GM19372 (cell line): ENCODE measurements around the gene E2F4.
A peak's percentile ranks its signal among the peaks of the same experiment; 100 is the strongest.

Experiments
- ATAC-seq: cut with Tn5 transposase; IDR thresholded peaks from one replicate; pipeline ENCODE4 v1.9.1; 2021; ENCODE audit warnings: mild to moderate bottlenecking, low read depth, moderate library complexity; ENCODE audit not compliant: unreplicated experiment

E2F4 gene

GRCh38 chr16:67173808-67174705 is 17.9 kb upstream of the E2F4 start:
- peak; percentile 38 for ATAC-seq

GRCh38 chr16:67174706-67175231 is 17.2 kb upstream of the E2F4 start:
- no peak for ATAC-seq

- no peak for ATAC-seq
These were observed 15.3 kb upstream of the E2F4 start for GRCh38 chr16:67176662-67177061.

GRCh38 chr16:67177743-67178699 is 13.9 kb upstream of the E2F4 start:
- ATAC-seq, result no peak

- ATAC-seq, result no peak
These were observed 12.4 kb upstream of the E2F4 start for GRCh38 chr16:67179421-67180080.

GRCh38 chr16:67180166-67180565 is 11.8 kb upstream of the E2F4 start:
- ATAC-seq, result no peak

- no peak for ATAC-seq
These were observed 10.6 kb upstream of the E2F4 start for GRCh38 chr16:67181346-67181745.

GRCh38 chr16:67182288-67182687 is 9.7 kb upstream of the E2F4 start:
- ATAC-seq, result no peak

- ATAC-seq, result no peak
These were observed 8.7 kb upstream of the E2F4 start for GRCh38 chr16:67183284-67183626.

- ATAC-seq, result peak; percentile 93
These were observed 8.1 kb upstream of the E2F4 start, which contains the start of gene MATCAP1 for GRCh38 chr16:67183627-67184452. Gene MATCAP1, minus strand, starts transcription at chr16:67183963. Its CDS starts 3,353 bp downstream, at chr16:67180610.

GRCh38 chr16:67184453-67184994 is 7.4 kb upstream of the E2F4 start:
- no peak for ATAC-seq

- ATAC-seq, result no peak
These were observed 6.8 kb upstream of the E2F4 start for GRCh38 chr16:67184995-67185650.

GRCh38 chr16:67185651-67186134 is 6.3 kb upstream of the E2F4 start:
- no peak for ATAC-seq

- ATAC-seq, result no peak
These were observed 5.4 kb upstream of the E2F4 start for GRCh38 chr16:67186550-67186950.

GRCh38 chr16:67187175-67187890 is 4.6 kb upstream of the E2F4 start:
- no peak for ATAC-seq

GRCh38 chr16:67188323-67188722 is 3.6 kb upstream of the E2F4 start:
- ATAC-seq, result no peak

GRCh38 chr16:67188798-67189197 is 3.2 kb upstream of the E2F4 start:
- ATAC-seq, result no peak

- no peak for ATAC-seq
These were observed 1.9 kb upstream of the E2F4 start, which contains the start of gene EXOC3L1 for GRCh38 chr16:67190041-67190440. Gene EXOC3L1, minus strand, starts transcription at chr16:67190136. Its CDS starts 460 bp downstream, at chr16:67189676.
